Measurements from ENCODE around the gene SCUBE2. TPM values are rescaled to one million over a fixed set of nuclear protein-coding genes. Genes with fewer than 3 reads are reported as not detected.
"Not testable (repeated sequence)": the region's sequence is repeated elsewhere in the genome, so short reads cannot be mapped to it uniquely, and the experiment has no call there.

Gene SCUBE2
- total RNA-seq, 8 experiments from 2014 or later: 0.94 to 25.4 (median 3.4) TPM

DNA sequence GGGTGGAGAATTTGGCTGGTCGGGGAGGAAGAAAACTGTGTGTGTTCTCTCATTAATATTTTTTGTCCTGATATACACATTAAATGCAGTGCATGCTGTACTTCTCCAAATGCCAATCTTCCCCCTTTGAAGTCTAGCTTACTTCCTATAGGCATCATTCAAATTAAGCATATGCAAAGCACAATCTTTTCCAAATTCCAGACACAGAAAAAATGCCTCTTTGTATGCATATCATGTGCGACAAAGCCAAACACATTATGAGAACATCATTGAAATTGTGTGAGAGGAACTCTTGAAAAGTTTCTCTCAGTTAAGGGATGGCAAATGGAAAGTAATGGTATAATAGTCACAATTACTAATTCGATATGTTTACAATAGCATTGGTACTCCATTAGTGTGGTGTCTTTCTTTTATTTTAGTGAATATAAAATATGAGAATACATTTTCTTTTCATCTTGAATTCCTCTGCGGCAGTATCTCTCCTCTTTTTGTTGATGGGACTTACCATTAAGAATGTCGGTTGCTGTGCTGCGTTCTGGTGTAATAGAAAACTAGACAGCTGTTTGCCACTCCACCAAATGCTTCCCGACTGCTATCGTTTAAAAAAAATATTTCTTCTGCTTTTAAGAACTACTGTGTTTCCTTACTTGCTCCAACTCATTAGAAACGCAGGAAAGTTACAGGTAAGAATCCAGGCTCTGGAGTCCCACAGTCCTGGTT is 68.3 kb downstream of the SCUBE2 start:
- ATAC-seq (replicated peaks in 6 of 8): no peak
- H3K4me1 ChIP-seq (replicated peaks in 1 of 2): peaks cover 0 to under 1% of the 10 kb centered on the region in 2 donors
- 46 to 98% (median 83%) methylated on average over 3 to 9 of the region's 9 CpGs; no CpG with 5 or more reads in 1 of the 10 experiments for WGBS, 10 experiments
- in situ Hi-C loops (cut with MboI; ENCODE audit: low pct_unique_long_range_greater_than_20kb in 2 of 9, low sequenced_read_pairs in 9 of 9, unreplicated experiment in 9 of 9): loop anchor here in 2 of 9 experiments (25.0 kb wide), 1 partner anchor 114 kb away; no protein-coding TSS in a partner anchor
- H3K4me3 ChIP-seq: no peak overlapping the region
- H3K27ac ChIP-seq: no peak overlapping the region

DNA sequence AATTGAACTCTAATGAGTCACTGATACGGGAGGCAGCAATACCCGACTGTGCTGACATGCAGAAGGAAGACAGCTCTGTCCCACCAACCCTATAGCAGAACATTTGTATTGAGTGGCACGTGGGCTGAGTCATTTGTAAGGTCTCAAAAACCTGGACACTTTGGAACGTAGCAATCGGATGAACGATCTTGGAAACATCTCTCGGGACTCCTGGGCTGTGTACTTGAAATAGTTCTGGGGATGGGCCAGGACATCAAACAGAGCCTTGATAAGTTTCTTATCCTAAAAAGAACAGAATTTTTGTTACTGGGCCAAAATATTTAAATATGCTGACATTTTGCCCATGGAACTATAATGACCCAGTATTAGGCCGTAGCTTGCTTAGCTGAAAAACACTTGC is 70.5 kb downstream of the SCUBE2 start:
- 69 to 100% (median 93%) methylated on average over 1 to 8 of the region's 8 CpGs for WGBS, 10 experiments
- in situ Hi-C loops (cut with MboI; ENCODE audit: low pct_unique_long_range_greater_than_20kb in 2 of 9, low sequenced_read_pairs in 9 of 9, unreplicated experiment in 9 of 9): loop anchor here in 2 of 9 experiments (25.0 kb wide), 1 partner anchor 116 kb away; no protein-coding TSS in a partner anchor
- Histone ChIP-seq H3K4me1 (replicated peaks in 1 of 2) (no peaks in the 10 kb centered on the region), H3K27ac (no peak overlapping the region), H3K4me3 (no peak overlapping the region)
- no peak for ATAC-seq (replicated peaks in 6 of 8)

DNA sequence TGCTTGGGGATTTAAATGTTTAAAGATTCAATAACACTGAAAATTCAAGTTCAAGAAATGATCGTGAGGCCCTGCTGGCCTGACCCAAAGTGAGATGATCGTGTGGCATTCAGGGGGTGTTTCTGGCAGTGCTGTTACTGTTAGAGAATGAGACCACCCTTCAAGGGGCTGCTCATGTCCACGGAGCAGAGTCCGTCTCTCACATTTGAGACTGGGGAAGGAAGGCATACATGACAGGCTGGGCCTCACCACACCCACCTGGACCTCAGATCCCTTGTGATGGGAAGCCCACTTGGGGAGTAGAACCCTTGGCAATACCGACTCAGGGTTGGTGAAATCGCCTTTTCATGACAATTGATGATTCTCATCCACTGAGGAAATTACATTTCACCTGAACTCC is 71.5 kb downstream of the SCUBE2 start:
- WGBS, 10 experiments: 78 to 100% (median 92%) methylated on average over 1 to 6 of the region's 6 CpGs; no CpG with 5 or more reads in 2 of the 10 experiments
- ATAC-seq (replicated peaks in 6 of 8): no peak
- in situ Hi-C loops (cut with MboI; ENCODE audit: low pct_unique_long_range_greater_than_20kb in 2 of 9, low sequenced_read_pairs in 9 of 9, unreplicated experiment in 9 of 9): loop anchor here in 2 of 9 experiments (25.0 kb wide), 1 partner anchor 117 kb away; no protein-coding TSS in a partner anchor
- Histone ChIP-seq H3K4me1 (replicated peaks in 1 of 2) (no peaks in the 10 kb centered on the region), H3K4me3 (no peak overlapping the region), H3K27ac (no peak overlapping the region)

DNA sequence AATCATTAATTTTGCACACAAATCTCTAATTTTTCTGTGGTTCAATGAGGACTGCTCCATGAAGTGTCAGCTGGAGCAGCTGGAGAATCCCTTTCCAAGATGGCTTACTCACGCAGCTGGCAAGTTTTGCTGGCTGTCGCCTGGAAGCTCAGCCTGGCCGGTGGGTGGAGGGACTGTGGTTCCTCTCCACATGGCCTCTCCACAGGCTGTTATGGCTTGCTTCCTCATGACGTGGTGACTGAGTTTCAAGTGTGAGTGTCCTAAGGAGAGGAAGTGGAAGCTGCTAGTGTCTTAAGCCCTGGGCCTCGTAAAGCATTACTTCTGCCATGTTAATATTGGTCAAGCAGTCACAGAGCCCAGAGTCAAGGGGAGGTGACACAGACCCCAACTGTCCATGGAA is 73.6 kb downstream of the SCUBE2 start:
- no peak overlapping the region for H3K27ac ChIP-seq
- peak in 2 of 8 experiments; percentile 52 to 64 for ATAC-seq (replicated peaks in 6 of 8)
- no peak overlapping the region for H3K4me3 ChIP-seq
- WGBS, 10 experiments: 20 to 100% (median 77%) methylated on average over 1 to 5 of the region's 5 CpGs; no CpG with 5 or more reads in 4 of the 10 experiments
- H3K4me1 ChIP-seq (replicated peaks in 1 of 2): no peaks in the 10 kb centered on the region
- in situ Hi-C loops (cut with MboI; ENCODE audit: low pct_unique_long_range_greater_than_20kb in 2 of 9, low sequenced_read_pairs in 9 of 9, unreplicated experiment in 9 of 9): loop anchor here in 2 of 9 experiments (25.0 kb wide), 1 partner anchor 120 kb away; no protein-coding TSS in a partner anchor

DNA sequence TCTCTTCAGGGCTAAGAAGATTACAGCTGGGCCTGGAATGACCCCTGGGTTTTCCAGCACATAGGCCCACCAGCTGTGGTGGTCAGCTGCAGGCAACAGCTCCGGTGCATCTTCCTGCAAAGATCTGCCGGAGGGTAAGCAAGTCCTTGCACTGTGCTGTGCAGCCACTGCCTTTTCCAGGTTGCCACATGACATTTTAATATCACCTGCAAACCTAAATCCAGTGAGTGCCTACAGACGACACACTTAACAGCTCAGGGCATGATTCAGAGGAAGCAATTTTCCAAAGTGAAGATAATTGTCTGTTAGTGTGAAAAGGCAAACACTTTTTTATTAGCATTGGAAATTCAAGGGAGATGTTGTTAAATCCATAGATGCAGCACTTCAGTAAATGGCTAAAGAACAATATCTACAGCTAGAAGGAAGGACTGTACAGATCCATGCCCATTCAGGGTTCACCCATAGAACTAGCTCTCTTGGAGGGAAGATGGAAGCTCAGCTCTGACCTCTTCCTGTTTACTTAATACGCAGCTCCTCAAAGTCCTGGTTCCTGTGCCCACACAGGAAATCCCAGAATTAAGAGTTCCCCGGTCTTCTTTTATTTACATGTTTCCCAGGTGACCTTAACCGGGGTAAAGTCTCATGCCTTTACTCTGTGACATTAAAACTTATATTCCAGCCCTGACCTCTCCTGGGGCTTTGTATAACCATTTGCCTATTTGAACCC is 74.3 kb downstream of the SCUBE2 start:
- WGBS, 10 experiments: 60 to 100% (median 94%) methylated on average over 1 to 5 of the region's 6 CpGs; no CpG with 5 or more reads in 1 of the 10 experiments
- Histone ChIP-seq H3K4me1 (replicated peaks in 1 of 2) (no peaks in the 10 kb centered on the region), H3K27ac (no peak overlapping the region), H3K4me3 (no peak overlapping the region)
- in situ Hi-C loops (cut with MboI; ENCODE audit: low pct_unique_long_range_greater_than_20kb in 2 of 9, low sequenced_read_pairs in 9 of 9, unreplicated experiment in 9 of 9): loop anchor here in 2 of 9 experiments (25.0 kb wide), 1 partner anchor 120 kb away; no protein-coding TSS in a partner anchor
- no peak for ATAC-seq (replicated peaks in 6 of 8)

DNA sequence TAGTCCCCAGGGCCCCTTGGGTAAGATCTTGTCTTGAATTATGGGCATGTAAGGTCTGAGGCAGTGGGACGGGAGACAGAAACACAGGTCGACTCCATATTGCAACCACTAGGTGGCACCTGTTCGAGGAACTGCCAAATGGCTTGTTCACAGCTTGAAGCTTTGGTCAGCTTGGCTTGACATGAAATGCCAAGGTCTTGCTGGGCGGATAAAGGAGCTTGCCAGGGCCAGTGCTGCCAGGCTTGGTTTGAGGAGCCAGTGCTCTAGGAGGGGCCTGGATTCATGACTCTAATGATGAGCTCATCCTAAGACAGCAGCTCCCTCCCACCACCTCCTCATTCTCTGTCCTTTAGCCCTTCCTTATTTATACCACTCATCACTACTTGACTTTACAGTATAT is 75.7 kb downstream of the SCUBE2 start:
- 0 to 60% (median 13%) methylated on average over 1 to 4 of the region's 4 CpGs; no CpG with 5 or more reads in 3 of the 10 experiments for WGBS, 10 experiments
- Histone ChIP-seq H3K4me3 (no peak overlapping the region), H3K4me1 (replicated peaks in 1 of 2) (no peaks in the 10 kb centered on the region), H3K27ac (no peak overlapping the region)
- in situ Hi-C loops (cut with MboI; ENCODE audit: low pct_unique_long_range_greater_than_20kb in 2 of 9, low sequenced_read_pairs in 9 of 9, unreplicated experiment in 9 of 9): loop anchor here in 2 of 9 experiments (25.0 kb wide), 1 partner anchor 122 kb away; no protein-coding TSS in a partner anchor
- peak; percentile 67 to 98 (median 87) for ATAC-seq (replicated peaks in 6 of 8)

DNA sequence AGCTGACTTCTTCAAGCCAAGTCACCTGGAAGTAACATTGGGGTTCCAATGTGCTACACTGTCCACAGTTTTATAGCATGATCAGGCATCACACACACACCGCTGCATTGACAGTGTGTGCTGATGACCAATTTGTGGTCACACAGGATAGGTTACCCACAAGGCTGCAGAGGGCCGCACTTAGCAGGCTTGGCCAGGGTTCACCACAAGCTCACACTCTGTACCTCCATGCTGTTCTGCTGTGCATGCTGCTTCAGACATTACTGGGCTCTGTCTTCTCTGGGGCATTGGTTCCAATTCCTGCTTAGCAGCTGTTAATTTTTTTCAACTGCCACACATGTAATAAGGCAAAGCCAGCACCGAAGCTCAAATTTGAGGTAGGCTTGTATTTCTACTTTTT is 76.6 kb downstream of the SCUBE2 start:
- H3K4me3 ChIP-seq: no peak overlapping the region
- WGBS, 10 experiments: 44 to 100% (median 86%) methylated on average over 1 to 3 of the region's 3 CpGs; no CpG with 5 or more reads in 3 of the 10 experiments
- in situ Hi-C loops (cut with MboI; ENCODE audit: low pct_unique_long_range_greater_than_20kb in 2 of 9, low sequenced_read_pairs in 9 of 9, unreplicated experiment in 9 of 9): loop anchor here in 2 of 9 experiments (25.0 kb wide), 1 partner anchor 122 kb away; no protein-coding TSS in a partner anchor
- no peaks in the 10 kb centered on the region for H3K4me1 ChIP-seq (replicated peaks in 1 of 2)
- ATAC-seq (replicated peaks in 6 of 8): no peak
- no peak overlapping the region for H3K27ac ChIP-seq

DNA sequence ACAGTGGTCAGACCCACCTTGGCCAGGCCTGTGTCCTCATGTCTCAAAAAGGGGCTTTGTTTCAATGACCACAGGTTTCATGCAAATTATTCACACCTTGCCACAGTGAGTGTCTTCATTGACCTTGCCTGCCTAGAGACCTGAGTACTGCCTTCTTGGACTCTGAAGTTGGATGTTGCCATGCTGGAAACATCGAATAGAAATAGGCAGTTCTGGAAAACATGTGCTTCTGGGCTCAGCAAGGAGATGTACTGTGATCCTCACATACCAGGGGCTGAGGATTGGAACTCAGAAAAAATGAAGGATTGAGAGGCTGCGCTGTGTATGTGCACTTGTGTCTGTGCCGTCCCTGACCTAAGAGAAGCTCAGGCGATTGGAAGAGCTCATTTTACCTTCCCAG is 78.0 kb downstream of the SCUBE2 start:
- Histone ChIP-seq H3K27ac (no peak overlapping the region), H3K4me3 (no peak overlapping the region), H3K4me1 (replicated peaks in 1 of 2) (no peaks in the 10 kb centered on the region)
- no peak for ATAC-seq (replicated peaks in 6 of 8)
- in situ Hi-C loops (cut with MboI; ENCODE audit: low pct_unique_long_range_greater_than_20kb in 2 of 9, low sequenced_read_pairs in 9 of 9, unreplicated experiment in 9 of 9): loop anchor here in 2 of 9 experiments (25.0 kb wide), 1 partner anchor 124 kb away; no protein-coding TSS in a partner anchor
- WGBS, 10 experiments: 17 to 96% (median 85%) methylated on average over 1 to 4 of the region's 4 CpGs; no CpG with 5 or more reads in 2 of the 10 experiments

DNA sequence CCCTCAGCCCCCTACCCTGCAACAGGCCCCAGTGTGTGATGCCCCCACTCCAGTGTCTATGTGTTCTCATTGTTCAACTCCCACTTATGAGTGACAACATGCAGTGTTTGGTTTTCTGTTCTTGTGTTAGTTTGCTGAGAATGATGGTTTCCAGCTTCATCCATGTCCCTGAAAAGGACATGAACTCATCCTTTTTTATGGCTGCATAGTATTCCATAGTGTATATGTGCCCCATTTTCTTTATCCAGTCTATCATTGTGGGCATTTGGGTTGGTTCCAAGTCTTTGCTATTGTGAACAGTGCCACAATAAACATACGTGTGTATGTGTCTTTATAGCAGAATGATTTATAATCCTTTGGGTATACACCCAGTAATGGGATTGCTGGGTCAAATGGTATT is 81.9 kb downstream of the SCUBE2 start:
- ATAC-seq (replicated peaks in 6 of 8); H3K4me1 ChIP-seq (replicated peaks in 1 of 2); H3K27ac ChIP-seq; H3K4me3 ChIP-seq: not testable (repeated sequence)
- 0 to 22% methylated on average over 1 of the region's 1 CpG; no CpG with 5 or more reads in 8 of the 10 experiments for WGBS, 10 experiments
- in situ Hi-C loops (cut with MboI; ENCODE audit: low pct_unique_long_range_greater_than_20kb in 2 of 9, low sequenced_read_pairs in 9 of 9, unreplicated experiment in 9 of 9): loop anchor here in 2 of 9 experiments (25.0 kb wide), 1 partner anchor 128 kb away; no protein-coding TSS in a partner anchor

DNA sequence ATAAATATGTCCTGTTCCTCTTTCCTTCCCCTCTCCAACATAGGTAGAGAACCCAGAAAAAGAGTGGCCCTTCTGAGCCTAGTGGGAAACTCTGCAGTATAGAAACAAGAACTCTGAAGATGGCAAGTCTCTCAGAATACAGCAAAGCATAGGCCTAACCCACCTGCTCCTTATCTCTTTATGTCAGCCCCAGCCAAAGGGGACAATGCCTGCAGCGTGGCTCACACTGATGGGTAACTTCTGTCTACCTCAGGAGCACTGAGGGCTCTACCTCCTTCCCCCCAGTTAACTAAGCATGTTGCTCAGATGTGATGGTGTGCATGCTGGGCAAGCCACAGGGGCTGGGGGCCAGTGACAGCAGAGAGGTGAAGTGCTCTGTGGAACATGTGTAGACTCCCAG is 82.7 kb downstream of the SCUBE2 start:
- in situ Hi-C loops (cut with MboI; ENCODE audit: low pct_unique_long_range_greater_than_20kb in 2 of 9, low sequenced_read_pairs in 9 of 9, unreplicated experiment in 9 of 9): loop anchor here in 2 of 9 experiments (25.0 kb wide), 1 partner anchor 129 kb away; no protein-coding TSS in a partner anchor
- Histone ChIP-seq H3K27ac (no peak overlapping the region), H3K4me3 (no peak overlapping the region), H3K4me1 (replicated peaks in 1 of 2) (no peaks in the 10 kb centered on the region)
- no peak for ATAC-seq (replicated peaks in 6 of 8)
- 67% methylated on average over 1 of the region's 1 CpG; no CpG with 5 or more reads in 9 of the 10 experiments for WGBS, 10 experiments

DNA sequence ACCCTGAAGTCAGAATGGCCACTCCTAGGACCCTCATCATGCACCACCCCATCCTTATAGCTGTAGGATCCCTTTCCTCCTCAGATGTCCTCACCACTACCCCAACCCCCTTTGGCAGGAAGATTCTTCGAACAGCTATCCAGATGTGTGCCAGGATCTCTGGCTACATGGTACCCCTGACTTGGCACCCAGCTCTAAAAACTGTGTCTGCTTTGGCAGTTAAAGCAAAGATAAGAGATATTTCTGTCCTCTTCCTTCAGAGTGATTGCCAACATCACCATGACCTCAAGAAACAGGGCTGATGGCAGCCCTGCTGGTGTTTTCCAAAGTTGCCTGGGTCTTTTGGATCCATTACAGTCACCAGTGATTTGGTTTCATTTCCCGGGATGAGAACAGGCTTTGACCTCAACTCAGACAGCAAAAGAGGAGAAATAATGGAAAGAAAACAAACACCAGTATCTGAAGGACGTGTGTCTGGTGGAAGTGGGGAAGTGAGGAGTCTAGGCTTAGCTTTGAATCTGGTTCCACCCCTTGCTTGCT is 83.3 kb downstream of the SCUBE2 start:
- no peak for ATAC-seq (replicated peaks in 6 of 8)
- in situ Hi-C loops (cut with MboI; ENCODE audit: low pct_unique_long_range_greater_than_20kb in 2 of 9, low sequenced_read_pairs in 9 of 9, unreplicated experiment in 9 of 9): loop anchor here in 2 of 9 experiments (25.0 kb wide), 1 partner anchor 129 kb away; no protein-coding TSS in a partner anchor
- 0 to 100% (median 57%) methylated on average over 1 to 2 of the region's 3 CpGs; no CpG with 5 or more reads in 3 of the 10 experiments for WGBS, 10 experiments
- Histone ChIP-seq H3K27ac (no peak overlapping the region), H3K4me3 (no peak overlapping the region), H3K4me1 (replicated peaks in 1 of 2) (peaks cover under 1 to 2% of the 10 kb centered on the region in 2 donors)

DNA sequence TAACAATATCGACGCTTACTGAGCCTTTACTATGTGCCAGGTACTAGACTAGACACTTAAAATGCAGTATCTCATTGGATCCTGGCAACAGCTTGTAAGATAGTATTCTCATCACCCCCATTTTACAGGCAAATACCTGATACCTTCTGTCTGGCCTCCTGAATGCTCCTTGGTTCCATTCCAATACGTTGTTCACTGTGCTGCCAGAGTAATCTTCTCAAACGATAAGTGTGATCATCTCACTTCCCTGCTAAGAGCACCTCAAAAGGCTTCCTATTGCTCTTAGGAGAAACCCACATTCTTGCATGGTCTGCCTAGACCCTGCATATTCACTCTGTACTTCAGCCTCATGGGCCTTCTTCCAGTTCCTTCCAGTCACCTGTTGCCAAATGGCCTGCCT is 86.3 kb downstream of the SCUBE2 start:
- ATAC-seq (replicated peaks in 6 of 8): no peak
- WGBS, 10 experiments: 40 to 100% (median 78%) methylated on average over 1 to 4 of the region's 4 CpGs; no CpG with 5 or more reads in 1 of the 10 experiments
- H3K27ac ChIP-seq: no peak overlapping the region
- no peak overlapping the region for H3K4me3 ChIP-seq
- H3K4me1 ChIP-seq (replicated peaks in 1 of 2): peaks cover 6% of the 10 kb centered on the region in 2 donors
- in situ Hi-C loops (cut with MboI; ENCODE audit: low pct_unique_long_range_greater_than_20kb in 2 of 9, low sequenced_read_pairs in 9 of 9, unreplicated experiment in 9 of 9): loop anchor here in 2 of 9 experiments (25.0 kb wide), 1 partner anchor 132 kb away; no protein-coding TSS in a partner anchor

All from motor neuron (in vitro differentiated cells).